HG03097 (cell line): Measurements from ENCODE around the gene ADORA2A.
"Not testable (repeated sequence)": the region's sequence is repeated elsewhere in the genome, so short reads cannot be mapped to it uniquely, and the experiment has no call there.

Experiments used
- ATAC-seq: cut with Tn5 transposase; IDR thresholded peaks from one replicate; pipeline ENCODE4 v1.9.1; 2021; ENCODE audit not compliant: unreplicated experiment, low FRiP score

The ADORA2A gene

GRCh38 chr22:24474649-24475255 is 47.4 kb downstream of the ADORA2A start:
- ATAC-seq, result no peak

GRCh38 chr22:24481641-24482040 is 54.2 kb downstream of the ADORA2A start:
- ATAC-seq, result no peak

- ATAC-seq, result no peak
Observed at GRCh38 chr22:24482575-24482974, 55.2 kb downstream of the ADORA2A start.

- no peak for ATAC-seq
Observed at GRCh38 chr22:24482998-24483397, 55.6 kb downstream of the ADORA2A start.

- no peak for ATAC-seq
Observed at GRCh38 chr22:24483976-24484545, 56.7 kb downstream of the ADORA2A start.

GRCh38 chr22:24485170-24485569 is 57.8 kb downstream of the ADORA2A start:
- ATAC-seq, result no peak

GRCh38 chr22:24485608-24486007 is 58.2 kb downstream of the ADORA2A start:
- no peak for ATAC-seq

GRCh38 chr22:24486501-24486921 is 59.1 kb downstream of the ADORA2A start:
- ATAC-seq, result no peak

GRCh38 chr22:24489011-24489410 is 61.6 kb downstream of the ADORA2A start:
- no peak for ATAC-seq

- ATAC-seq, result not testable (repeated sequence)
Observed at GRCh38 chr22:24489434-24489833, 62.0 kb downstream of the ADORA2A start.
